Measurements from ENCODE around the gene SNAPIN. TPM values are rescaled to one million over a fixed set of nuclear protein-coding genes. Genes with fewer than 3 reads are reported as not detected.

Gene SNAPIN
- polyA plus RNA-seq, 1 of the 3 experiments (the other 2 are of a cell fraction): 57.6 TPM

DNA sequence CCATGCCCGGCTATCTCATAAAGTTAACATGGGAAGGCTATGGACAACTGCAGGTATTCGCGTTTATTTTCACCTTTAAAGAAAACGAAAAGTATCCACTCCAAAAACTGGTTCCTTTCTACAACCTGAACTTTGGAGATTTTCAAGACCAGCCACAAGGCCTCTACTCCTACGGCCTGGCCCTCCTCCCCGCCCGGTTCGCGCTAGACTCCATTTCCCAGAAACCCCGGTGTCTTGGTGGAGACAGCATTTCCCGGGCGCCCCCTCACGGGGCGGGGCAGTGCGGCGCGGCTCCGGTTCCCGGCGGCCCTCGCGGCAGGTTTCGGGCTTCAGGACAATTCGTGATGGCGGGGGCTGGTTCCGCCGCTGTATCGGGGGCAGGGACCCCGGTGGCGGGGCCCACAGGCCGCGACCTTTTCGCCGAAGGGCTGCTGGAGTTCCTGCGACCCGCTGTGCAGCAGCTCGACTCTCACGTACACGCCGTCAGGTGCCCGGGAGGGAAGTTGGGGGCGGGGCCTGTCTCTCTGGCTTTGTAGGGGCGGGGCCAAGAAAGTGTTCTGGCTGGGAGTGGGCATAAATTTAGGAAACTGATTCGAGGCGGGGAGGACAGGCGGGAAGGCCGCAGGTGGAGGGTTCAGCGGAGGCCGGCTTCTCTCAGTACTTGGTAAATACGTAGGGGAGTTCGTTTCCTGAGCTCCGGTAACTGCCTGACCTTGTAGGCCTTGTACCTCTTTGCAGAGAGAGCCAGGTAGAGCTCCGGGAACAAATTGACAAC, at the start of gene SNAPIN (continued):
- TF ChIP-seq, protein P1, sequence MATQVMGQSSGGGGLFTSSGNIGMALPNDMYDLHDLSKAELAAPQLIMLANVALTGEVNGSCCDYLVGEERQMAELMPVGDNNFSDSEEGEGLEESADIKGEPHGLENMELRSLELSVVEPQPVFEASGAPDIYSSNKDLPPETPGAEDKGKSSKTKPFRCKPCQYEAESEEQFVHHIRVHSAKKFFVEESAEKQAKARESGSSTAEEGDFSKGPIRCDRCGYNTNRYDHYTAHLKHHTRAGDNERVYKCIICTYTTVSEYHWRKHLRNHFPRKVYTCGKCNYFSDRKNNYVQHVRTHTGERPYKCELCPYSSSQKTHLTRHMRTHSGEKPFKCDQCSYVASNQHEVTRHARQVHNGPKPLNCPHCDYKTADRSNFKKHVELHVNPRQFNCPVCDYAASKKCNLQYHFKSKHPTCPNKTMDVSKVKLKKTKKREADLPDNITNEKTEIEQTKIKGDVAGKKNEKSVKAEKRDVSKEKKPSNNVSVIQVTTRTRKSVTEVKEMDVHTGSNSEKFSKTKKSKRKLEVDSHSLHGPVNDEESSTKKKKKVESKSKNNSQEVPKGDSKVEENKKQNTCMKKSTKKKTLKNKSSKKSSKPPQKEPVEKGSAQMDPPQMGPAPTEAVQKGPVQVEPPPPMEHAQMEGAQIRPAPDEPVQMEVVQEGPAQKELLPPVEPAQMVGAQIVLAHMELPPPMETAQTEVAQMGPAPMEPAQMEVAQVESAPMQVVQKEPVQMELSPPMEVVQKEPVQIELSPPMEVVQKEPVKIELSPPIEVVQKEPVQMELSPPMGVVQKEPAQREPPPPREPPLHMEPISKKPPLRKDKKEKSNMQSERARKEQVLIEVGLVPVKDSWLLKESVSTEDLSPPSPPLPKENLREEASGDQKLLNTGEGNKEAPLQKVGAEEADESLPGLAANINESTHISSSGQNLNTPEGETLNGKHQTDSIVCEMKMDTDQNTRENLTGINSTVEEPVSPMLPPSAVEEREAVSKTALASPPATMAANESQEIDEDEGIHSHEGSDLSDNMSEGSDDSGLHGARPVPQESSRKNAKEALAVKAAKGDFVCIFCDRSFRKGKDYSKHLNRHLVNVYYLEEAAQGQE (IDR thresholded peaks at IDR 0.05; ENCODE audit: low read depth, low read length): 0 out of 2 replicates have a peak, but pooled peaks have one; percentile 18
- TF ChIP-seq GATA2 (CRISPR knock-in tag; IDR thresholded peaks at IDR 0.05) (no peak), RXRA (IDR thresholded peaks at IDR 0.05; ENCODE audit: borderline replicate concordance, low read depth) (no peak), USF1 (IDR thresholded peaks at IDR 0.05; ENCODE audit: borderline replicate concordance, low read depth) (peak; percentile 46; the same call in 1 of the 2 replicates), YY1 (IDR thresholded peaks at IDR 0.05; ENCODE audit: low read depth) (peak; percentile 70; the same call in 1 of the 2 replicates), RFX5 (IDR thresholded peaks at IDR 0.05; ENCODE audit: low read length) (no peak), FOXM1 (IDR thresholded peaks at IDR 0.05; ENCODE audit: low read depth) (no peak), FOXJ3 (CRISPR knock-in tag; IDR thresholded peaks at IDR 0.05) (0 out of 2 replicates have a peak, but pooled peaks have one; percentile 31), TAF1 (IDR thresholded peaks at IDR 0.05; ENCODE audit: borderline replicate concordance, low read depth, low read length) (peak; percentile 56; the same call in 1 of the 2 replicates), NFIC (IDR thresholded peaks at IDR 0.05; ENCODE audit: borderline replicate concordance) (no peak)
- TF ChIP-seq, protein P2, sequence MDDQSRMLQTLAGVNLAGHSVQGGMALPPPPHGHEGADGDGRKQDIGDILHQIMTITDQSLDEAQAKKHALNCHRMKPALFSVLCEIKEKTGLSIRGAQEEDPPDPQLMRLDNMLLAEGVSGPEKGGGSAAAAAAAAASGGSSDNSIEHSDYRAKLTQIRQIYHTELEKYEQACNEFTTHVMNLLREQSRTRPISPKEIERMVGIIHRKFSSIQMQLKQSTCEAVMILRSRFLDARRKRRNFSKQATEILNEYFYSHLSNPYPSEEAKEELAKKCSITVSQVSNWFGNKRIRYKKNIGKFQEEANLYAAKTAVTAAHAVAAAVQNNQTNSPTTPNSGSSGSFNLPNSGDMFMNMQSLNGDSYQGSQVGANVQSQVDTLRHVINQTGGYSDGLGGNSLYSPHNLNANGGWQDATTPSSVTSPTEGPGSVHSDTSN (IDR thresholded peaks at IDR 0.05): no peak

DNA sequence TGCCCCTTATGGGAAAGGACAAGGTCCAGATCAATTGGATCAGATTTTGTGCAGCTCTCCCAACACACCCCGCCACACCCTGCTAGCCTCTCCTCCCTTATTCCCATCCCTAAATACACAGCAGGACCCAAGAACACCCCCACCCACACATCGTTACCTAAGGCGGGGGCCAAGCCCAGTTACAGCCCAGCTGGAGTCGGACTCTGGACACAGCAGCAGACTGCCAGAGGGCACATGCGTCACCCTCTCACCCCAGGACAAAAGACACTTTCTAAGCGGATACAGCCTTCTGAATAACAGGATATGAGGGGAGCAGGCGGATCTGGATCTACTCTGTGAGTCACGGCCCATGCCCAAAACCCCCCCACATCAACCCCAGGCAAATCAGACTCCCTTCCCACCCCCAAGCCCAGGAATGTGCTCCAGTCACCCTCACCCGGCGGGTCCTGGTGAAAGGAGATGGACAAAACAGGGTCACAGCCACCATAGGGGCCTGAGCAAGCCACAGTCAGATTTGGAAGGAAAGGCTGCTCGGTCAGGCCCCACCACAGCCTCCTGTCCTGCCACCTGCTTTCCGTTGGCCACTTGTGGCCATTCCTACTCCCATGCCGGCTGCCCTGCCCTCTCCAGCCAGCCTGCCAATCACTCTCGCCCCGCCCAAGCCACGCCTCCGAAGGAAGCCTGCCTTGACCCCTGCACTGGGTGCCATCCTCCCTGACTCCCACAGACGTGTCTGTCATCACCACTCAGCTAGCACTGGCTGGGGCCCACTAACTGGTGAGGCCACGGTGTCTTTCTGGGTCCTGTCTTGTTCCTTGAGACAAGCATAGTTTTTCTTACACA, 49.5 kb upstream of the SNAPIN start:
- CTCF ChIA-PET: interaction anchor here (1.2 to 3.0 kb wide), 3 partner anchors 9 to 98 kb away, joined by 3 to 17 read pairs (median 8); no protein-coding TSS in a partner anchor
- peak overlapping the region; percentile 48; the same call in 1 of the 2 replicates for H2AFZ ChIP-seq (ENCODE audit: low read depth)
- 10% methylated on average over 18 of the region's 19 CpGs for WGBS (ENCODE audit: low lambda C conversion rate)
- peak; percentile 43; the same call in 1 of the 2 replicates for TF ChIP-seq TEAD4 (IDR thresholded peaks at IDR 0.05; ENCODE audit: borderline replicate concordance, insufficient read depth)
- no peak for TF ChIP-seq GATA2 (CRISPR knock-in tag; IDR thresholded peaks at IDR 0.05)
- TF ChIP-seq YY1 (IDR thresholded peaks at IDR 0.05; ENCODE audit: low read depth): peak; percentile 53; the same call in 1 of the 2 replicates
- no peak for TF ChIP-seq USF1 (IDR thresholded peaks at IDR 0.05; ENCODE audit: borderline replicate concordance, low read depth)
- TF ChIP-seq MXI1 (IDR thresholded peaks at IDR 0.05; ENCODE audit: low read depth, low read length): no peak
- TF ChIP-seq SMC3 (IDR thresholded peaks at IDR 0.05; ENCODE audit: low read depth, low read length): no peak
- no peak for TF ChIP-seq RFX5 (IDR thresholded peaks at IDR 0.05; ENCODE audit: low read length)
- TF ChIP-seq, protein P3, sequence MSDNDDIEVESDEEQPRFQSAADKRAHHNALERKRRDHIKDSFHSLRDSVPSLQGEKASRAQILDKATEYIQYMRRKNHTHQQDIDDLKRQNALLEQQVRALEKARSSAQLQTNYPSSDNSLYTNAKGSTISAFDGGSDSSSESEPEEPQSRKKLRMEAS (IDR thresholded peaks at IDR 0.05; ENCODE audit: low read depth): peak; percentile 83
- TF ChIP-seq, protein P1 (IDR thresholded peaks at IDR 0.05; ENCODE audit: low read depth, low read length): no peak
- no peak; the same call in 1 of the 2 replicates for TF ChIP-seq JUND (IDR thresholded peaks at IDR 0.05)

More for the DNA sequence above, 49.5 kb upstream of the SNAPIN start:
- peaks cover 30% of the 10 kb centered on the region for H3F3A ChIP-seq (replicated peaks; ENCODE audit: insufficient read depth)
- POLR2A ChIA-PET: no interaction called here
- no peak for DNase-seq
- H4K20me1 ChIP-seq (ENCODE audit: insufficient read depth): no peaks in the 10 kb centered on the region
- H3K9ac ChIP-seq: peak overlapping the region; percentile 100
- H3K27me3 ChIP-seq (ENCODE audit: insufficient read depth): no peaks in the 10 kb centered on the region
- no peaks in the 10 kb centered on the region for H3K9me3 ChIP-seq
- peaks cover 15 to 23% of the 10 kb centered on the region in 2 experiments; a peak in 3 of 4 replicates for H3K4me1 ChIP-seq (ENCODE audit: control insufficient read depth in 1 of 2, insufficient read depth in 2 of 2, low read depth in 1 of 2, low read length in 1 of 2)
- peak overlapping the region; percentile 99 for H3K4me2 ChIP-seq
- peak overlapping the region; percentile 58 to 84 for H3K27ac ChIP-seq (ENCODE audit: low read depth in 2 of 2, low read length in 1 of 2)
- peak overlapping the region; percentile 58 to 87 for H3K4me3 ChIP-seq (ENCODE audit: low read depth in 2 of 2, low read length in 1 of 2)
- peaks cover 13 to 27% of the 10 kb centered on the region in 2 experiments for H3K36me3 ChIP-seq (replicated peaks in 1 of 2; ENCODE audit: control insufficient read depth in 1 of 2, insufficient read depth in 2 of 2, low read length in 1 of 2)
- H3K9me2 ChIP-seq: no peaks in the 10 kb centered on the region
- peaks cover 51% of the 10 kb centered on the region for H3K79me2 ChIP-seq (ENCODE audit: insufficient read depth)
